Neural cell (in vitro differentiated cells): ENCODE data around the gene NXF1. TPM values are rescaled to one million over a fixed set of nuclear protein-coding genes. Genes with fewer than 3 reads are reported as not detected.
"Not testable (repeated sequence)": the region's sequence is repeated elsewhere in the genome, so short reads cannot be mapped to it uniquely, and the experiment has no call there.

Experiments used
- H2AFZ ChIP-seq: fragments of 200-600, 300-800 bp; sonication (generic), shearing (Covaris generic); 2 replicates; pipeline ENCODE4 v1.6.0; 2014; ENCODE audit warnings: low read depth, mild to moderate bottlenecking, antibody characterized with exemption, low read length, moderate library complexity
- H3F3A ChIP-seq: fragments of 200-600 bp; shearing (Covaris generic); 2 replicates; pipeline ENCODE4 v1.6.1; 2016; ENCODE audit warnings: mild to moderate bottlenecking, moderate library complexity, mixed read lengths, antibody characterized with exemption, low read length; ENCODE audit not compliant: insufficient read depth, poor library complexity, severe bottlenecking
- H3K27ac ChIP-seq: fragments of 200-600, 300-800 bp; sonication (generic), shearing (Covaris generic); 2 replicates; pipeline ENCODE4 v1.5.1; 2014; ENCODE audit warnings: mild to moderate bottlenecking, low read length, moderate library complexity
- H3K27me3 ChIP-seq: fragments of 300-800, 200-600 bp; sonication (generic), shearing (Covaris generic); 2 replicates; pipeline ENCODE4 v1.6.0; 2014; ENCODE audit warnings: mild to moderate bottlenecking, low read depth, low read length, moderate library complexity; ENCODE audit not compliant: insufficient read depth
- H3K36me3 ChIP-seq: fragments of 300-800, 200-600 bp; sonication (generic), shearing (Covaris generic); 2 replicates; pipeline ENCODE4 v1.5.1; 2014; ENCODE audit warnings: mild to moderate bottlenecking, antibody characterized with exemption, low read length, moderate library complexity; ENCODE audit not compliant: insufficient read depth
- H3K4me2 ChIP-seq: fragments of 300-800, 200-600 bp; sonication (generic), shearing (Covaris generic); 2 replicates; pipeline ENCODE4 v1.6.0; 2014; ENCODE audit warnings: mild to moderate bottlenecking, low read length
- H3K4me3 ChIP-seq: fragments of 300-800, 200-600 bp; sonication (generic), shearing (Covaris generic); 2 replicates; pipeline ENCODE4 v1.5.1; 2014; ENCODE audit warnings: mild to moderate bottlenecking, low read length, moderate library complexity
- H3K79me2 ChIP-seq: fragments of 200-600 bp; shearing (Covaris generic); replicated peaks from 2 replicates; pipeline ENCODE4 v1.6.0; 2014; ENCODE audit warnings: mild to moderate bottlenecking, low read length, moderate library complexity; ENCODE audit not compliant: insufficient read depth
- H3K9ac ChIP-seq: fragments of 300-800, 200-600 bp; sonication (generic), shearing (Covaris generic); 2 replicates; pipeline ENCODE4 v1.6.1; 2016; ENCODE audit warnings: mild to moderate bottlenecking, low read length, mixed read lengths
- H3K9me2 ChIP-seq: fragments of 200-600 bp; shearing (Covaris generic); 2 replicates; pipeline ENCODE4 v1.6.1; 2016; ENCODE audit warnings: mild to moderate bottlenecking, low read length, mixed read lengths; ENCODE audit not compliant: insufficient read depth
- H3K9me3 ChIP-seq: fragments of 200-600, 300-800 bp; sonication (generic), shearing (Covaris generic); 2 replicates; pipeline ENCODE4 v1.6.1; 2016; ENCODE audit warnings: mild to moderate bottlenecking, mixed run types, low read length, moderate library complexity, mixed read lengths
- H4K20me1 ChIP-seq: fragments of 200-600 bp; shearing (Covaris generic); 2 replicates; pipeline ENCODE4 v1.6.1; 2016; ENCODE audit warnings: mild to moderate bottlenecking, mixed run types; ENCODE audit not compliant: insufficient read depth
- CTCF ChIP-seq: fragments of 450-650 bp; IDR thresholded peaks from 2 replicates; pipeline ENCODE4 v1.5.1; 2014; ENCODE audit warnings: antibody characterized with exemption, mild to moderate bottlenecking, moderate library complexity; ENCODE audit not compliant: poor library complexity, severe bottlenecking
- EP300 ChIP-seq: fragments of 450-650 bp; conservative IDR thresholded peaks from 2 replicates; pipeline ENCODE4 v1.6.1; 2014; ENCODE audit warnings: antibody characterized with exemption, mild to moderate bottlenecking, moderate library complexity; ENCODE audit not compliant: poor library complexity, severe bottlenecking
- EZH2 ChIP-seq: fragments of 200-600, 300-800 bp; shearing (Covaris generic), sonication (generic); IDR thresholded peaks from 2 replicates; pipeline ENCODE4 v1.6.1; 2014; ENCODE audit warnings: antibody characterized with exemption, low read length, borderline replicate concordance, mild to moderate bottlenecking; ENCODE audit not compliant: insufficient read depth, poor library complexity, severe bottlenecking
- MXI1 ChIP-seq: fragments of 450-650 bp; conservative IDR thresholded peaks from 2 replicates; pipeline ENCODE4 v1.6.1; 2014; ENCODE audit warnings: antibody characterized with exemption, mild to moderate bottlenecking; ENCODE audit not compliant: poor library complexity, severe bottlenecking
- POLR2AphosphoS5 ChIP-seq: IDR thresholded peaks from 2 replicates; pipeline ENCODE4 v1.6.1; 2012
- RAD21 ChIP-seq: fragments of 450-650 bp; conservative IDR thresholded peaks from 2 replicates; pipeline ENCODE4 v1.6.1; 2014; ENCODE audit warnings: antibody characterized with exemption, mild to moderate bottlenecking, moderate library complexity
- REST ChIP-seq: IDR thresholded peaks from 2 replicates; pipeline ENCODE4 v1.6.1; 2012; ENCODE audit warnings: borderline replicate concordance
- SMC3 ChIP-seq: fragments of 450-650 bp; conservative IDR thresholded peaks from 2 replicates; pipeline ENCODE4 v1.6.1; 2014; ENCODE audit warnings: antibody characterized with exemption, mild to moderate bottlenecking, moderate library complexity; ENCODE audit not compliant: poor library complexity
- TAF1 ChIP-seq: IDR thresholded peaks from 2 replicates; pipeline ENCODE4 v1.6.1; 2012; ENCODE audit warnings: low read depth
- polyA plus RNA-seq: library from polyadenylated mRNA; depleted of rRNA; stranded (reverse); fragments of >200 nt; gene quantifications from 2 replicates; pipeline ENCODE4 v1.2.3, GENCODE V29; 2014

NXF1 gene
- polyA plus RNA-seq, 1 donor from 2014 or later, result 26.0 TPM

- Histone ChIP-seq H3K9me3 (no peaks in the 10 kb centered on the region), H3K27ac (no peak overlapping the region), H3K79me2 (peaks cover 6% of the 10 kb centered on the region), H3K27me3 (no peaks in the 10 kb centered on the region), H3K4me2 (no peak overlapping the region), H4K20me1 (no peaks in the 10 kb centered on the region), H3K9ac (no peak overlapping the region), H3F3A (peaks cover 9% of the 10 kb centered on the region), H2AFZ (no peak overlapping the region), H3K36me3 (no peaks in the 10 kb centered on the region), H3K4me3 (no peak overlapping the region), H3K9me2 (no peaks in the 10 kb centered on the region)
- TF ChIP-seq TAF1 (no peak), REST (no peak), SMC3 (no peak), POLR2AphosphoS5 (no peak), EZH2 (no peak), RAD21 (no peak), CTCF (no peak), MXI1 (no peak), EP300 (no peak)
Observed at GRCh38 chr11:62843466-62843865, 38.2 kb upstream of the NXF1 start.

GRCh38 chr11:62842891-62843290 lies 37.7 kb upstream of the NXF1 start:
- not testable (repeated sequence) for H3K9me2 ChIP-seq, H3K79me2 ChIP-seq, H3K36me3 ChIP-seq, H3F3A ChIP-seq, H4K20me1 ChIP-seq, H3K27me3 ChIP-seq, H2AFZ ChIP-seq, H3K9me3 ChIP-seq, H3K4me2 ChIP-seq
- Histone ChIP-seq H3K4me3 (peak overlapping the region; percentile 63), H3K9ac (peak overlapping the region; percentile 81), H3K27ac (peak overlapping the region; percentile 90)

GRCh38 chr11:62842171-62842741 lies 37.0 kb upstream of the NXF1 start:
- TF ChIP-seq CTCF, result no peak
- TF ChIP-seq REST, result peak; percentile 49
- Histone ChIP-seq H3K27ac (peak overlapping the region; percentile 90), H3K9ac (peak overlapping the region; percentile 81), H3K36me3 (no peaks in the 10 kb centered on the region), H3K9me3 (no peaks in the 10 kb centered on the region), H3K4me3 (peak overlapping the region; percentile 63), H4K20me1 (no peaks in the 10 kb centered on the region), H3F3A (peaks cover 9% of the 10 kb centered on the region), H3K79me2 (peaks cover 12% of the 10 kb centered on the region), H2AFZ (peak overlapping the region; percentile 87), H3K4me2 (peak overlapping the region; percentile 93), H3K9me2 (no peaks in the 10 kb centered on the region), H3K27me3 (no peaks in the 10 kb centered on the region)
